HG03045 (cell line): Measurements from ENCODE around the gene AEBP1.

Experiments
- ATAC-seq: cut with Tn5 transposase; IDR thresholded peaks from one replicate; pipeline ENCODE4 v1.9.1; 2021; ENCODE audit warnings: mild to moderate bottlenecking, moderate library complexity; ENCODE audit not compliant: unreplicated experiment

Gene AEBP1

DNA sequence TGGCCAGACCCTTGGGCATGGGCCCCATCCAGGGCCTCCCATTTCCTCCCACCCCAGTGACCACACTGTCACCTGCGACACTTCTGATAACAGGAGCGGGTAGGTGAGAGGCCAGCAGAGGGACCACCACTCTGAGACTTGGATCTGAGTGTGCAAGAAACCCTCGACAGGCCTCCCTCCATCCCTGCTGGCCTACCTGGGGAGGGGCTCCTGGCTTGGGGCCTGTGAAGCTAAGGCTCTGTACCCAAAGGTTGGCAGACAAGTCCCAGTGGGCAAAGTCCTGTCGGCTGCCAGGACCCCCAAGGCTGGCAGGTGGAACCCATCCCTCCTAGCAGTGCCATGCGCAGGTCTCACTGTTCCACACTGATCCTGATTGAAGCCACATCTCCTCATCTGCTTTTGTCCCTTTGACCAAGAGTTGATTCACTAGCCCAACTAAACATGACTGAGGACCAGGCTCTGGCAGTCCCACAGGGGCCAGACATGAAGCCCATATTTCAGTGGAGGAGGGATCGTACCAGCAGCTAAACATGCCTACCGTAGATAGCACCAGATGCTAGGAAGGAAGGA, 37.6 kb upstream of the AEBP1 start:
- no peak for ATAC-seq

DNA sequence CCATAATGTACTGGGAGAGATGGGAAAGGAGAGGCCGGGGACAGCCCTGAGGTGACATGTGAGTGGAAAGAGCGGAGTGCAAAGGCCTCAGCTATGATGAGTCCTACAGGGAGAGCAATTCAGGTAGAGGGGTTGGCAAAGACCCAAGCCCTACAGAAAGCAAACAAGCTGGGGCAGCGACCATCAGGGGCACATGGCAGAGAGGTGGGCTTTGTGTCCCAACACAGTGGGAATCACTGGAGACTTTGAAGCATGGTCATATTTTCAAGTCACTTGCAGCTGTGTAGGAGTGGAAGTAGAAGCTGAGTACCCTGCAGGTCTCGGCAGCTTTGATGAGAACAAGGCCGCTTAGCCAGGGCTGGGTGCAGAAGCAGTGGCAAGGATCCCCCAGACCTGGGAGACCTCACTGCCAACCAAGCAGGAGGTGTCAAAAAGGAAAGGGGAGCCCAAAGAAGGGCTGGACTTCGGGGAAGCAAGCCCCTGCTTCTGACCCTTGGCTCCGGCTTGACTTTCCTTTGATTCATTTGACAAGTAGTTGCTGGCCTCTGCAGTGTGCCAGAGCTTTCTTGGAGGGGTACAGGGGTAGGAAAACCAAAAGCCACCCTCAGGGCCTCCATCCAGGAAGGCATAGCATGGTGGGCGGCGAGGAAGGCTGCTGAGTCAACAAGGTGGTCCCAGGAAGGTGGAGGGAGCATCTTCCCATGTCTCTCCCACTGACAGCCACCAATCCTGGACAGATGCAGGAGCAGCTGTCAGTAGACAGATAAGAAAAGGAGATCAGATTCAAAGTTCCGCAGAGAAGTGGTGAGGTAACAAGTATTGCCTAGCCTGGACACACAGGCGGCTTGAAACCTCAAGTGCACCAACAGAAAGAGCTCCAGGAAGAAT, 36.8 kb upstream of the AEBP1 start:
- ATAC-seq: no peak

DNA sequence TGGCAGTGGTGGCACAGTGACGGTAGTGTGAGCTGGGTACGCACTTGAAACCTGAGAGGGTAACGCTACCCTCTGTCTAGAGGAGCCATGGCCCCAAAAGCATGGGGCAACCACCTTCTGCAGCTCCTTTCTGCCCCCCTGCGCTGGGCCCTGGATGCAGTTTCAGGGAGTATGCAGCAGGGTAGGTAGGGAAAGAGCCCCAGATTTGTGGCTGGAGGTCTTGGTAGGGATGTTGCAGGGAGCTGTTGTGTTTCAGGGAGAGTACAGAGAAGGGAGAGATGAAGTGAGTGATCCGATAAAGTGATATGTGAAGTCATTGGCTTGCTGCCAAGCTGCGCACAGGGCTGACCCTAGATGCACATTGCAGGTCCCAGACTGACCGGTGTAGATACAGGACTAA, 36.1 kb upstream of the AEBP1 start:
- no peak for ATAC-seq

DNA sequence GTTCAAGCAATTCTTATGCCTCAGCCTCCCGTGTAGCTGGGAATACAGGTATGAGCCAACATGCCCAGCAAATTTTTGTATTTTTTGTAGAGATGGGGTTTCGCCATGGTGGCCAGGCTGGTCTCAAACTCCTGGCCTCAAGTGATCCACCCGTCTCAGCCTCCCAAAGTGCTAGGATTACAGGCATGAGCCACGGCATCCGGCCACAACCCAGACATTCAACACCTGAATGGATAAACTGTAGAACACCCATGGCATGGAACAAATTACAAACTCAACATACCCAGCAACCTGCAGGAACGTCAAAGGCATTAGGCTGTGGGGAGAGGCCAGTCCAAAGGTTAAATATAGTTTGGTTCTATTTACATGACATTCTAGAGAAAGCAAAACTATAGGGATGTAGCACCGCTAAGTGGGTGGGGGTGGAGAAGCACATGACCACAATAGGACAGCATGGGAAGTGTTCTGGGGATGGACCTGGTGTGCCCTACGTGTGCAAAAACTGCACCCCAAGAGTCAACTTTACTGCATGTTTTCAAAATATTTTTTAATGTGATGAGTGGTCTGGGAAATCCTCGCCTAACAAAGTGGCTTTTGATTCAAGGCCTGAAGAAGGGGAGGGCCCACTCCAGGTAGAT, 32.3 kb upstream of the AEBP1 start:
- ATAC-seq: no peak

DNA sequence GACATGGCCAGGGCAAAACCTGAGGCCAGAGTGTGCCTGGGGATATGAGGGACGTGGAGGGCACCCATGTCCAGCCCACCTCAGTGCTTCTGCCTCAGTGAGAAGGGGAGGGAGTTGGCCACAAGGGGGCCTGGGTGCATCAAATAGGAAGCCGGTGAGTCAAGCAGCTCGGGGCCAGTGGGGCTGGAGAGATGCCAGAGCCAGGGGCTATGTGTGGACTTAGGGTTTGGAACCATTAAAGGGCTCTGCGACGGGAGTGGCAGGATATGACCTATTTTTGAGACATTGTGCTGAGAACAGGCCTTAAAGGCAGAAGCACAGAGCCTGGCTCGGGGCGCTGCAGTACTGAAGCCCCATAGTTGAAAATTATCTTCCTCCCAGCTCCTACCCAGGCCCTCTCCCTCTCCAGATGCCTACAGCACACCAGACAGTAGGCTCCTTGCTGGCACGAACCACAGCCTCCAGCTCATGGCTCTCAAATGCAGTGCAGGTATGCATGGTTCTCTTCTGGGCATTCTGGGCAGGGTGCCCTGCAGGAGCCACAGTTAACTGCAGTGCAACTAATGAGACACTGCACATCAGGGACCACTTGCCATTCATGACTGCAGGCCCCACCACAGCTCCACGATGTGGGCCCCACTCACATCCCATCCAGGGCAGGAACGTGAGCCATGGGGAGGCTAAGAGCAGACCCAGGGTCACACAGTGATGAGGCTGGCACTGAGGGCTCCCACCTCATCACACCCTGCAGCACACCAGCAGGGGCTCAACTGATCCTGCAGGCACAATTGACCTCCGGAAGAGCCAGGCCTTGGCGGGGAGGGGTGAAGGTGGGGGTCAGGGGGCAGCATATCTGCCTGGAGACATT, 31.5 kb upstream of the AEBP1 start:
- ATAC-seq: no peak

DNA sequence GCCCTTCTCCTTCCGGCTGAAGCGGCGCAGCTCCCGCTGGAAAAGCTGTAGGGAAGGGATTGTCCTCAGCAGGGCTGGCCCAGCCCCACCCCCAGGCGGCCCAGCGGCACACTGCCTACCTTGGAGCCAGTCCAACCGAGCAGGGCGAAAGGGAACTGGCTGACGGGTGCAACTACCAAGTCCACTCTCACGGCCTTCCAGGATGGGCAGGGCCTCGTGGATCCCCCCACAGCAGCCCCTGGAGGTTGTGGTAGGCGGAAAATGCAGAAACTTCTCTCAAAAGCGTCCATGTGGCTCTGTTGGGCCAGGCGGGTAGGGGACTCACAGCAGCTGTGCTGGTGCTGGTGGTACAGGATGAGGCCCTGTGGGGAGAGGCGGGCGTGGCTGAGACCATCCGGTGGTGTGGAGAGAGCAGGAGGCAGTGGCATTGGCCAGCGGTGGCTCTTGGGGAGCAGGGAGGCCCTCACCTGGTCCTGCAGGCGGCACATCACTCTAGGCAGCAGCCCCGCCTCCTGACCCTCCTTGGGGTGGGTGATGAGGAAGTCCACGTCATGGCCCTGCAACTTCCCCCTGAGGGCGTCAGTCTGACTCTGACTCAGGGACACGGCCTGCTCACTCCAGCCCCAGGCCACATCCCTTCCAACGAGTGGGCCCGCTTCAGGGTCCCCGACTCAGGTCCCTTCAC, 30.3 kb upstream of the AEBP1 start:
- ATAC-seq: peak; percentile 54

DNA sequence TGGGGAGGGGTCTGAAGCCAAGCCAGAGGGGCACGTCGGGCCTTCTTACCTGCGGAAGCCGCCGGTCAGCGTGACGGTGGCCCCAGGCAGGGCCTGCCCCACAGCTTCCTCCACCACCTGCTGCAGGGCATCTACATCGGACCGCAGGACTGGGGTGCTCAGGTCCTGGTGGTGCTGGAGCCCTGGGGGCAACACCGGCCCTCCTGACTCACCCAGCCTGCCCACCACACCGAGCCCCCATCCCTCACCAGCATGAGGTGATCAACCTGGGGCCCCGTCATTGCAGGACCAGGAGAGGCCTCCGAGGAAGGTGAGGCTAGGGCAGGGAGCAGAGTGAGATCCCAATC, 29.8 kb upstream of the AEBP1 start:
- no peak for ATAC-seq

DNA sequence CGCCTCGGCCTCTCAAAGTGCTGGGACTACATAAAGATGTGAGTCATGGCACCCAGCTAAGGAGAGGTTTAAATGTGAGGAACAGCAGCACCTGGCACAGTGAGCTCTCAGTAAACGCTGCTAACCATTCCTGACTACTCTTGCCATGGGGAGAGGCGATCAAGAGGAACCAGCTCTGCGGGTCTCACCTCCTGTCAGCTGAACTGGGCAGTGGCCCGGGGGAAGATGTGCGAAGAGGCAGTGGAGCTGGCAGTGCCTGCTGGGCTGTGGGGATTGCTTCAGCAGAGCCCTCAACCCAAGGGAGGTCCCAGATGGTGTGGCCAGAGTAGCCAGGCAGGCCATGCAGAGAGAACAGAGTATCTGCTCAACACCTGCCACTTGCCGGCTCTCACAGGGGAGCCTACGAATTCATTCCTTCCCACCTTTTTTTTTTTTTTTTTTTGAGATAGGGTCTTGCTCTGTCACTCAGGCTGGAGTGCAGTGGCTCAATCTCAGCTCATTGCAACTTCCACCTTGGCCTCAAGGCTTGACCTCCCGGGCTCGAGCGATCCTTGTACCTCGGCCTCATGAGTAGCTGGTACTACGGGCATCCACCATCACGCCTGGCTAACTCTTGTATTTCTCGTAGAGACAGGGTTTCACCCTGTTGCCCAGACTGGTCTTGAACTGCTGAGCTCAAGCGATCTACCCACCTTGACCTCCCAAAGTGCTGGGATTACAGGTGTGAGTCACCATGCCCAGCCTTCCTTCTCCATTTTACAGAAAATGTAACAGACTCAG, 28.7 kb upstream of the AEBP1 start:
- ATAC-seq: no peak

DNA sequence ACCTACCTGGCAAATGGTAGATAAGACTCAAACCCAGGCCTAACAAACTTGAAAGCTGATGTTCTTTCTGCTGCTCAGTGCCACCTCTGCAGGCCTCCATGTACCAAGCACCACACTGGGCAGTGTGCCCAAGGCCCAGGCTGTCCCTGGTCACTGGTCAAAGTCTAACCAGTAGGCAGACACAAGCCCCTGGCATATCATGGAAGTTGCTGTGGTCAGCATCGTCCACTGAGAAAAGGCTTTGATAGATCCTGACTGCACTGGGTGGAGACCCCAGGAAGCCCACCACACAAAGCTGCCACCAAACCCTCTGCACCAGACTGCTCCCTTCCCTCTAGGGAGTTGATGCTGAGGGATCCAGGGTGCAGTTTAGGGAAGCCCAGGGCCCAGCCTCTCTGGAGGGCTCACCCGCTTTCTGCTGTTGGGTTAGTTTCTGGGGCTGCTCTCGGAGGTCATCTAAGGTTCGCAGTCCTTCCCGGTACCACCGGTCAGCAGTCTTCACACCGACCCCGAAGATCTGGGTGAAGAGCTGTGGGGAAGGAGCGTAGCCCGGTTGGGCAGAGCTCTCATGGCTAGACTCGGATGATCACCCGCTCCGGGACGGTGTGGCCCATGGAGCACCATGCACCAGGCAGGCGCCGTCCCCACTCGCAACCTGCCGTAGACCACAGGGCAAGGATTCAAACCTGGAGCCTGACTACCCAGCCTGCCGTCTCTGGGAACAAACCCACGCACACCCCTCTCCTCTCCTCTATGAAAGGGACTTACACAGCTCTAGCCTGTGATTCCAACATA, 27.8 kb upstream of the AEBP1 start:
- no peak for ATAC-seq

DNA sequence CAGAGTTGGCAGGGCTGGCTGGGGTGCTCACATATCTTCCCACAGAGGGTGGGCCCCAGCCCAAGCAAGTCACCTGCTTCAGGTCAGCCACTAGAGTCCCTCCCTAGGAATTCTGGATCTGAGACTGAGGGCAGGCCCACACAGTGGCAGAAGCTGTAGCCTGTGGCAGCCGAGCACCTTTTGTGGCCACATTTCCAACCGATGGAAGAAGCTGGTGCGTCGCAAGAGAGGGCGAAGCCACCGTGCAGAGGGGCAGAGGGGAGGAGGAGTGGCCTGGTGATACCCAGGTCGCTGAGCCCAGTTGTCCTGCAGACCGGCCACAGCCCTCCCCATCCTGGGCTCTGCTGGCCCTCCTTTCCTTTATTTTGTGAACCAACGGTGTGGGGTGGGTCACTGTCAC, 27.1 kb upstream of the AEBP1 start:
- no peak for ATAC-seq

DNA sequence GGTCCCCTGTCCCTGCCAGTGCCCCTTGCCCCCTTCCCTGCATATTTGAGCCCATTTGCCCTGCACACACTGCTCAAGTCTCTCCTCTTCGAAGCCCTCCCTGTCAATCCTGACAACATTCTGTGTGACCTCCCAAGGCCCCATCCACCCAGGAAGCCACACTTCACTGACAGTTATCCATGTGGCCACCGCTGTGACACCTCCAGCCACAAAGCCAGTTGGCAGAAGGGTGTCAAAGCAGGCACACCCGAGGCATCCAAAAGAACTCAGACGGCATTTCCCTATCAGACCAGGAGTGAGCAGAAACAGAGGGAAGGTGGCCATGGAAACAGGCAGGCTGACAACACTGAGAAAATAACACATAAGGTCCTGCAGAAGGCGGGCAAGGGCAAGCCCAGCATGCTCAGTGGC, 26.5 kb upstream of the AEBP1 start:
- no peak for ATAC-seq

DNA sequence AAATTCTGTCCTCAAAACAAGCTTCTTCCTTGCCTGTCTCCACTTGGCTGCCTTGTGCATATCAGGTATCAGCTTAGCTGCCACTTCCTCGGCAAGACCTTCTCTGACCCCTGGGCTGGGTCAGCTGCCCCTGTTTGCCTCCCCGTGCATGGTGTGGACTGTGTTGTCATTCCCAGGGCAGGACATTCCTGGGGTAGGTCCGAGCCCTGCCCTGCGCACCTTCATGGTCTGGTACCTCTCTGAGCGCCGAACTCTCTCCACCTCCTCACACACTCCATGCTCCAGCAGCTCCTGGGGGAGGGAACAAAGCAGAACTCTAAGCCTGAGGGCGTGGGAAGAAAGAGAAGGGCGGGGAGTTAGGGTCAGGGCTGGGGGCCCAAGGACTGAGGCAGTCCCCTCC, 25.6 kb upstream of the AEBP1 start:
- ATAC-seq: no peak

DNA sequence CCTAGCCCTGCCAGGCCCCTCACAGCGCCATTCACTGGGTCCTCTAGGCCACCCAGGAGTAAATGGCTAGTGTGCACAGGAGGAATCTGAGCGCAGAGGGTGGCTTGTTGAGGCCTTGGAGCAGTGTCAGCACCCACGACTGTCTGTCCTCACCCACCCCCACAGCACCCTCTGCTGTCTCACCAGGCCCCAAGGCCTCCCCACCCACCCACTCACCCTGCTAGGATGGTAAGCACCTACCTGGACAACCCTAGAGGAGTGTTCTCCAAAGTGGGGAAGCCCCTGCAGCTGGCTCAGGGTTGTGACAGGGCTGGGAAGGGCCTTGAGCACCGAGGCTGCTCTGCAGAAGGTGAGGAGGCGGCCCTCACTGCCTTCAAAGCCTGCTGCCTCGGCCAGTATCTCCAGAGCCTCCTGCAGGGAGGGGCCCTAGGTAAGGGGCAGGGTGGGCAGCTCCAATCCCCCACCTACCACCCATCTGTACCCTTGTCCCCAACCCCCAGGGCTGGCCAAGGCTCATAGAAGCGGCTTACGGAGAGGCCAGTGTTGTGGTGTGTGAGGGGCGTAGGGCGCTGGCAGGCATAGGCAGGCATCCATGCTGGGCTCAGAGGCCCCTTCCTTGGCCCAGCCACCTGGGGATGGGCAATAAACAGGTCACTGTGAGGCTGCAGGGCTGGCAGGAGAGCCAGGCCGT, 24.7 kb upstream of the AEBP1 start:
- no peak for ATAC-seq

DNA sequence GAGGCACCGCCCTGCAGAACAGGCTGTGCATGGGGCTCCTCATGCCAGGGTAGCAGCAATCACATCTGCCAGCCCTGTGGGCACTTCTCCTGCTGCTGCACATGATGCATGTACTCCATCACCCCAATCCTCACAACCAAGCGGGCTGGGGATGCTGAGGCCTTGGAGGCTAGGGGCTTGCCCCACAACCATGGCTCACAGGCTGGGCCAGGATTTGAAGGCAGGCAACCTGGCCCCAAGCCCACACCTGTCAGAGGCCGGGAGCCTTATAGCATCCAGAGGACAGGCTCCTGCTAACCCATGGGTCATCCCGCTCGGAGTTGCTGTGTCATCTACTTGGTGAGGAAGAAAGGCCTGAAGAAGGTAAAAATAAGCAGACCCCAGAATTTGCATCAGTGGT, 24.0 kb upstream of the AEBP1 start:
- ATAC-seq: no peak

DNA sequence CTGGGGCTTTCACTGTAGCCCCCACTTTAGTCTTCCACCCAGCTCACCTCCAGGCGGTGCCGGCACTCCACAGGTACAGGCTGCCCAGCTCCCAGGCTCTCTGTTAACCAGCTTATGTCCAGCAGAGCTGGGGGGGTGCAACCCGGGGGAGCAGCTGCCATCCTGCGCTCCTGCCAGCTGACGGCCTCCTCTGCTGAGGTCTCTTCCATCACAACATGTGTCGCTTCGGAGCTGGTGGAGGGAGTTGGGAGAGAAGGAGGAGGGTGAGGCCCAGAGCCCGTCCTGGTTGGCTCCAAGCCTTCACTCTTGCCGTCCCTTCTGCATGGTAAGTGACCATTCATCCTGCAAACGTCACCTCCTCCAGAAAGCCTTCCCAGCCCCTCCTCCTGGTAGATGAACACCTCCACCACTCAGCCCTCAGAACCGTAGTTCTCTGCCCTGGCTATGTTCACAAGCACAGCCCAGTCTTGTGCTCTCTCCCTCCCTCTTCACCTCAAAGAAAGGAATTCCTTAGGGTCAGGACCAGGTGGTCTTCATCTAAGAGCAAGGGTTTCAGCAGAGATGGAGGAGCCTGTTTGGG, 23.4 kb upstream of the AEBP1 start:
- no peak for ATAC-seq

DNA sequence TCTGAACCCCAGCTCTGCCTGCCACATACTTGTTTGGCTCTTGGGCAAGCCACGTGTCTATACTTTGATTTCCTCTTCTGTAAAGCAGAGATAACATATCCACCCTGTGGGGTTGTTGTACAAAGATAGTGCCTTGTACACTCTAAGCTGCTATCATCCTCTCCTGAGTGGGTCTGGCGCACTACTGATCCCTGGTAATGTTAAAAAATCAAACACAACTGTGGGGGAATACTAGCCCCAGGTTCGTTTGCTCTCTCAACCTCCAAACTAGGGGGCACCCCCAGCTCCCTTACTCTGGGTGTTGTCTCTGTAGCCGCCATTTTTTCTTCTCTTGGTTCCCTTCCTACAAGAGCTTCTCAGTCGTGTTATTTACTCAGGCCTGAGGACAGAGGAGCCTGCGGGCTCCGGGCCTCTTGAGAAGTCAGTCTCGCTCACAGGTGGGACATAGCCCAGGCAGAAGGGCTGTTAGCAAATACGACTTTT, 22.8 kb upstream of the AEBP1 start:
- no peak for ATAC-seq

DNA sequence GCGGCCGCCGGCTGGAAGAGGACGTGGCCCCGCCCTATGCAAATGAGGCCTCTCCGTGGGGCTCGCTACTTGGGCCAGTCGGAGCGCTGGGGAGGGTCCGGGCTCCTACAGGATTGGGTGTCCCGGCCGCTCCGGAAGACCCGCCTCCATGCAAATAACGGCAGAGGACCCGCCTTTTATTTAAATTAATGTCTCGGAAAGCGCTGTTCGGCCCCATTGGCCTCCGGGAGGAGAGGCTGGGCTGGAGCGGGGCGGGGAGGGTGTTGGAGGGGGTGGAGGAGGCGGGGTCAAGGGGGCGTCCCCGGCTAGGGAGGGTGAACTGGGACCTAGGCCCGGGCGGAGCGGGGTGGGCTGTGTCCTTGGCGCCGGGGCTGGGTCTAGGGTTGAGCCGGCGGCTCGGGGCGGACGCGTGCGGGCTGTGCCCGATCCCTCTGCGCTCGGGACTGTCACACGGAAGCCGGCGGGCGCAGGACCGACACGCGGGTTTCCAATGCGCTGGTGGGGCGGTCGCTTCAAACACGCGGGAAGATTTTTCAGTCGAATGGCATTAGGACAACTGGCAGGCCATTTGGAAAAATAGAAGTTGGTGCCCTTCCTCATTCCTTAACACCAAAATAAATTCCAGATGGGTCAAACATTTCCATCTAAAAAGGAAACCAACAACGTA, 21.5 kb upstream of the AEBP1 start:
- ATAC-seq: peak; percentile 92

DNA sequence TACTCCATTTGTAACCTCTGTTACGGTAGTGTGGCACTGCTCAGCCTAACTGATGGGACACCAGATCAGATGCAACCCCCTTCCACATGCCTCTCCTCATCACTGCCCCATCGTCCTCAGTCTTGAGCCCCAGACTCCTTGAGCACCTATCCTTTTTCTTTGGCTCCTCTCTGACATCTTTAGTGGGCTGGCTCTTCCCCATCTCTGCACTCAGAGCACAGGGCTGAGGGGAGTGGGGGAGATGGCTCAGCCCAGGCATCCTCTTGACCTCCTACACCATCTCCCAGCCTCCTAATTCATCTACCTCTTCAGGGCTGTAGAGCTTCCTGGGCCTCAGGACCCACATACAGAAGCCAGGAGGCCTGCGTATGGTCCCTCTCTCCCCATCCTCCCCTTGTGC, 20.3 kb upstream of the AEBP1 start:
- no peak for ATAC-seq
